ENCODE data around the gene NAALADL2.
"Not testable (repeated sequence)": the region's sequence is repeated elsewhere in the genome, so short reads cannot be mapped to it uniquely, and the experiment has no call there.

NAALADL2 gene

GRCh38 chr3:175131866-175132265 is 272.7 kb downstream of the NAALADL2 start:
- DNase-seq (ENCODE audit: low spot score) = not testable (repeated sequence)

GRCh38 chr3:175132706-175133105 is 273.6 kb downstream of the NAALADL2 start:
- DNase-seq (ENCODE audit: low spot score) = not testable (repeated sequence)

GRCh38 chr3:175144368-175144767 is 285.2 kb downstream of the NAALADL2 start:
- no peak for DNase-seq (ENCODE audit: low spot score)

DNA sequence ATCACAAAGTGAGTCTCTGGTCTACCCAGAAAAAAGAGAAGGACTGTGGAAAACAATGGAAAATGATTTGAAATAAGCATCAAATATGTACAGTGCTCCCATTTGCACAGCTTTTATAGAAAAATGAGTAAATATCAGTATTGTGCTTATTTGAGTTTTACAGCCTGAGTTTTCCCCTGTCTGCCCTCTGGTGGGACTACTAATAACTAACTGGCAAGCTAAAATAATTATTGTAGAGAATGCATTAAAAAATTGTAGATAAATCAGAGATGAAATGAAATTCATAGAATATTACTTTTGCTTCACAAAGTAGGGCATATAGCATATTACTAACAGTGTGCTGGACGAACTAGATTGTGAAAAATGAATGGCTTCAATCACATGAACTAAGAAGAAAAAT is 287.1 kb downstream of the NAALADL2 start:
- no peak for DNase-seq (ENCODE audit: low spot score)

DNA sequence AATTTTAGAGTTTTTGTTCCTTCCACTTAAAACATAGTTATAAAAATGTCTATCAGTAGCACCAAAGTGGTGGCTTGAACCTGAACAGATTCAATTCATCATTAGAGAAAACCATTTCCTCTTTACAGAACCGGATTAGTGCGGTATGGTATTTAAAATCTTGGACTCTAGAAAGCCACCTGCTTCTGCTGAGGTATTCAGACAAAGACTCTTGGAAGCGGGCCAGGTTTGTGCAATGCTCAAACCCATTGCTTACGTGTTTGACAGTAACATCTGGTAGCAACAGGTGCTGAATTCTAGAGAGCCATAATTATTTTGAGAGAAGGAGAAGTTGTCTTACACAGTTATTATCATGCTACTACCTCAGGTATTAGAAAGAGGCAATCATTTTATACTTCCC is 290.5 kb downstream of the NAALADL2 start:
- no peak for DNase-seq (ENCODE audit: low spot score)

GRCh38 chr3:175150812-175151401 is 291.8 kb downstream of the NAALADL2 start:
- no peak for DNase-seq (ENCODE audit: low spot score)

GRCh38 chr3:175153595-175153994 is 294.5 kb downstream of the NAALADL2 start:
- no peak for DNase-seq (ENCODE audit: low spot score)

GRCh38 chr3:175155172-175155571 is 296.0 kb downstream of the NAALADL2 start:
- DNase-seq (ENCODE audit: low spot score) = no peak

DNA sequence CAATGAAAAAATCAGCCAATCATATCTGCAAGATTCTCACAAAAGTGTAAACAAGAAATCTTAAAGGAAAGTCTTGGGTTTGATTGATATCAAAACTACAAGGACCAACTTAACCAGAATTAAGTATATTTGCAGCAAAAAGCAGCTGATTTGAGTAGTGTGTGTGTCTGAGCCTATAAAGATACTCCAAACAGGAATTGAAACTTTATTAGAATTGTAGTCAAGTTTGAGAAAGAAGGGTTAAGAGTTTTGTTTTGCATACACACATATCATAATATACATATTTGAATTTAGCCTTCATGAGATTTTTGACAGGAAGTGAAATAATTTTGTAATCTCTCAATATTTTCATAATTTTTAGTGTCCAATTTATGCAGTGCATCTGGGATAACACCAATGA is 300.1 kb downstream of the NAALADL2 start:
- no peak for DNase-seq (ENCODE audit: low spot score)

- no peak for DNase-seq (ENCODE audit: low spot score)
Measured at GRCh38 chr3:175161291-175161690, 302.2 kb downstream of the NAALADL2 start.

GRCh38 chr3:175163686-175164085 is 304.6 kb downstream of the NAALADL2 start:
- no peak for DNase-seq (ENCODE audit: low spot score)

DNA sequence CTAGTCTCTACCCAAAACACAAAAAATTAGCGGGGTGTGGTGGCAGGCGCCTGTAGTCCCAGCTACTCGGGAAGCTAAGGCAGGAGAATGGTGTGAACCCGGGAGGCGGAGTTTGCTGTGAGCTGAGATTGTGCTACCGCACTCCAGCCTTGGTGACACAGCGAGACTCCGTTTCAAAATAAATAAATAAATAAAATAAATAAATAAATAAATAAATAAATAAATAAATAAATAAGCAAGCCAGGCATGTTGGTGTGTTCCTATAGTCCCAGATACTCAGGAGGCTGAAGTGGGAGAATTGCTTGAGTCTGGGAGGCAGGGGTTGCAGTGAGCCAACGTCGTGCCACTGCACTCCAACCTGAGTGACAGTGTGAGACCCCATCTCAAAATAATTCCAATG is 314.0 kb downstream of the NAALADL2 start:
- DNase-seq (ENCODE audit: low spot score) = not testable (repeated sequence)

DNA sequence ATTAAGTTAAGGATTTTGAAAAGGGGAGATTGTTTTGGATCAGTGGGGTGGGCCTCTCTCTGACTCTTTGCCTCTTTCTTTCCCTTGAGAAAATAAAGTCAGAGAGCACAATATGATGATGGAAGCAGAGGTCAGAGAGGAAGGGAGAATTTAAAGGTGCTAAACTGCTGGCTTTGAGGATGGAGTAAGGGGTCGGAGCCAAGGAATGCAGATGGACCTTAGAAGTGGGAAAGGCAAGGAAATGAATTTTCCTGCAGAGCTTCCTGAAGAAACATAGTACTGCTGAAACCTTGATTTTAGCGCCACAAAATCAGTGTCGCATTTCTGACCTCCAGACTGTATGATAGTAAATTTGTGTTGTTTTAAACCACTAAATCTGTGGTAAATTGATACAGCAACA is 317.4 kb downstream of the NAALADL2 start:
- no peak for DNase-seq (ENCODE audit: low spot score)

GRCh38 chr3:175179055-175179454 is 319.9 kb downstream of the NAALADL2 start:
- no peak for DNase-seq (ENCODE audit: low spot score)

GRCh38 chr3:175184392-175184791 is 325.3 kb downstream of the NAALADL2 start:
- DNase-seq (ENCODE audit: low spot score) = no peak

DNA sequence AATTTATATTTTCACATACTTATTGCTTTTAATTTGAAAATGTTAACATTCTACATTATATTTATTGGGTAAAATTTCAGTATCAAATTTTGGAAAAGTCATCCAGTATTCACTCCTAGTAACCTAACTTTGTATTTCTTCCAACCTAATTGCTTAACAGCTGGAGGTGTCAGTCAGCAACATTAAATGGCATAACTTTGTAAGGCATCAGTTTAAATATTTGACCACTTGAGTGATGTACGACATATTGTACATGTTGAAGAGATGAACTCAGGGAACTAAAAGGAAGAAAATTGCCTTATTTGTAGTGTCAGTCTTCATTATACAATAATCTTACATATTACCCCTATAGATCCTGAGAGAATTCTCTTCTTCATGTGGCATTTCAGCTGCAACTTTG is 326.8 kb downstream of the NAALADL2 start:
- no peak for DNase-seq (ENCODE audit: low spot score)

- no peak for DNase-seq (ENCODE audit: low spot score)
Measured at GRCh38 chr3:175186511-175186910, 327.4 kb downstream of the NAALADL2 start.

- DNase-seq (ENCODE audit: low spot score) = no peak
Measured at GRCh38 chr3:175187586-175187985, 328.5 kb downstream of the NAALADL2 start.

GRCh38 chr3:175192536-175192935 is 333.4 kb downstream of the NAALADL2 start:
- DNase-seq (ENCODE audit: low spot score) = no peak

DNA sequence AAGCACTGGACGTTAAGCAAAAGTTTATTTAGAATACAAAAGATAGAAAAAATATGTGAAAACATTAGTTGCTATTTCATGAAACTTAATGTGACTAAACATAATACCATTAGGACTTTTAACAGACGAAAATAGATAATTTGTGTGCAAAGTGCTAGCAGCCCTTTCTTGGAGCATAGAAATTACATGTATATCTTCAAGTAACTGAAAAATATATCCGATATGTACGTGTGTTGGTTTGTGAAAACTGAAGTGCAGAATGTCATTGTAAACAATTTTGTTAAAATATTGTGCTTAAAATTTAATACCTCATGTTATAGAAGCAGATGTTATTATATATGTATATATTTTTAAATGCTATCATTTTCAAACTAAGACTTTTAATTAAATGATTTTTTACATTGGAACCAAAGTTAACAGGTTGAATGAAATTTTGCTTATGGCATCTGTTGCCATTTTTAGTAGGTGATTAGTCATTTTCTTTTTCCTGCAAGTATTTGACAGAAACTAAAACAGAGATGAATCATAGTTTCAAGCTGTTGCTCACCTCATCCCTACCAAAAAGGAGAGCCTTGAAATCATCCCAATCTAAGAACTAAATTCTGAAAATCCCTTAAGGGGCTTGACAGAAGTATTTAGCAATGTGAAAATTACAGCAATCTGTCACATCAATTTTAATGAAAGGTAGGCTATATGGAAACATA is 334.8 kb downstream of the NAALADL2 start:
- no peak for DNase-seq (ENCODE audit: low spot score)

DNA sequence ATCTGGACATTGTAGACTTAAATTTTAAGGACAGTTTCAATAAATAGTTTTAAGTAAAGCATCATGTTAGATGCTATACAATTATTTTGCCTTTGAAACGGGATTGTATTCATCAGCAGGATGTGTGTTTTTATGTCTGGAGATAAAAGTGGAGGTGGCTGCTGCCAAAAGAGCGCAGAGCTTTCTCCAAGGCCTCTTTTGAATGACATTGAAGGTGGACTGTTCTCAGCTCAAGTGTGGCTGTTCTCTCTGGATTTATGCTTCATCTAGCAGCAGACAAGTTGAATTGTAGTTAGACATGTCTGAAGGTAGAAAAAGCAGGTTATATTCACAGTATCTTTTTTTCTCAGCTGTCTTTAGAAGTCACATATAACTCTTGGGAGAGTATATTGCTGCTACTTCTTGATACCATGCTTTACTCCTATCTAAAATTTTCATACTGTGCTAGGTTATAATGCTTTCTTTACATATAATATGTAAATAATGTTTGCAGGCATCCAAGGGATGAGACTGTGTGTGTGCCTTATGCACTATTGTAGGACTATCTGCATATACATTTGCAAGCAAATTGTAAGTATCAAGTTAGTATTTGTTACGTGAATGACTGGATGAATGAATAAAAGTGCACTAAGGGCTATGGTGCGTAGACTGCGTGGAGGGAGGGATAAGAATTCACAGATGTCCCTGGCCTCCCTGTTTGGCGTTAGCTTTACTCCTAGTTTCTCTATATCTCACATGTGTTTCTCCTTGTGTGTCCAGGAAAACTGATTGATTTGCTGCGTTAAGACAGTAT is 340.1 kb downstream of the NAALADL2 start:
- DNase-seq (ENCODE audit: low spot score) = no peak

GRCh38 chr3:175199961-175200360 is 340.8 kb downstream of the NAALADL2 start:
- DNase-seq (ENCODE audit: low spot score) = no peak

Measured in ecto neural progenitor cell (in vitro differentiated cells).